Measurements from ENCODE around the gene TEN1.

Gene TEN1

GRCh38 chr17:76007131-76007849 lies 28.2 kb downstream of the TEN1 start:
- no peak for DNase-seq (ENCODE audit: low spot score)

- DNase-seq (ENCODE audit: low spot score), result no peak
These were observed 28.8 kb downstream of the TEN1 start for GRCh38 chr17:76007850-76008165.

GRCh38 chr17:76008208-76008607 lies 29.2 kb downstream of the TEN1 start:
- no peak for DNase-seq (ENCODE audit: low spot score)

GRCh38 chr17:76008630-76009425 lies 29.8 kb downstream of the TEN1 start:
- DNase-seq (ENCODE audit: low spot score), result no peak

- DNase-seq (ENCODE audit: low spot score), result no peak
These were observed 30.4 kb downstream of the TEN1 start for GRCh38 chr17:76009447-76009846.

- DNase-seq (ENCODE audit: low spot score), result no peak
These were observed 31.1 kb downstream of the TEN1 start for GRCh38 chr17:76009969-76010661.

DNA sequence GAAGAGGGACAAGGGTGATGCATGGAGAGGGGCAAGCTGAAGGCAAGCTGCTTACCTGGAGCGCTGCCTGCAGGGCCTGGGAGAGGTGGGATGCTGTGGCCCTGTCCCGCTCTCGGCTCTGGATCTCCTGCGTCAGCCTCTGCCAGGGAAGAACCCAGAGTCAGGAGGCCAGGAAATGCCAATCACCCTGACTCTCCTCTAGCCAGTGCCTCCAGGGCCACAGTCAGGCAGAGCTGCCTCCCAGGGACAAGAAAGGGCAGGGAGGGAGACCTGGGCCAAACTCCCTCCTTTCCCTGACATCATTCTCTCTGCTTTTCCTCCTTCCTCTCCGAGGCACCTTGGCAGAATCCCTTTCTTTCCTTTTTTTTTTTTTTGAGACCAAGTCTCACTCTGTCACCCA lies 32.9 kb downstream of the TEN1 start:
- DNase-seq (ENCODE audit: low spot score), result no peak

DNA sequence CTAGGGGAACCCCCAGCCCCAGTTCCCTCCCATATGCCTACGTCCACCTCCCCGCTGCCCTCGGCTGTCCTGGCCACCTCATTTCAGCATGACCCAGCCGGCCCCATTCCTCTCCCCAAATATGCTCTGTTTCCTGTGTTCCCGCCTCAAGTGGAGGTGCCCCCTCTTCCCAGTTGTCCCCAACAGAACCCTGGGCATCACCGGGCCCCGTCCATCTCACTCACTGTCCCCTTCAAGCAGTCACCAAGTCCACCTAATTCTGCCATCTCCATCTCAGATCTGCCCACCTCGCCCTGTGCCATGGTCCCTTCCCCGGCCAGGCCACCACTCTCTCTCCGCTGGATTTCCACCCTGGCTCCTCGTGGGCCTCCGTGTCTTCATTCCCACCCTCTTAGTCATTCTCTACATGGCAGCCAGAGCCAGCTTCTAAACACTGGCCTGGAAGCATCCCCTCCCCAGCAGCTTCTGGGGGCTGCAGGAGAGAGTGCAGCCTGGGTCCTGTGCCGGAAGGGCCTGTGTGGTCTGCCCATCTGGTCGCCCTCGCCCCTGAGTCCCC lies 34.4 kb downstream of the TEN1 start:
- DNase-seq (ENCODE audit: low spot score), result no peak

- DNase-seq (ENCODE audit: low spot score), result peak; percentile 63
These were observed 35.3 kb downstream of the TEN1 start for GRCh38 chr17:76014100-76014924.

DNA sequence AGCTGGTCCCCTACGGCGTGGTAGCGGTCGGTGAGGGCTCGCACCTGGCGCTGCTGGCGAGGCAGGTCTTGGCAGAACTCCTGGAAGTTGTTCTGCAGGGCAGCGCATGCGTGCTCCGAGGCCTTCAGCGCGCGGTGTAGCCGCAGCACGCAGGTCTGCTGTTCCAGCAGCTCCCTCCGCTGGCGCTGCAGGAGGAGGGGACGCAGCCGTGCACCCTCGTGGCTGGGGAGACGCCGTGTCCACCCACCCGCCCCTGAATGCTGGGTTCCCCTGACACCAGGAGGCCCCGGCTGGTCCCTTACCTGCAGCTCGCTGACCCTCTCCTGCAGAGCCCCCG lies 35.9 kb downstream of the TEN1 start:
- DNase-seq (ENCODE audit: low spot score), result no peak

- no peak for DNase-seq (ENCODE audit: low spot score)
These were observed 38.7 kb downstream of the TEN1 start for GRCh38 chr17:76017481-76018339.

DNA sequence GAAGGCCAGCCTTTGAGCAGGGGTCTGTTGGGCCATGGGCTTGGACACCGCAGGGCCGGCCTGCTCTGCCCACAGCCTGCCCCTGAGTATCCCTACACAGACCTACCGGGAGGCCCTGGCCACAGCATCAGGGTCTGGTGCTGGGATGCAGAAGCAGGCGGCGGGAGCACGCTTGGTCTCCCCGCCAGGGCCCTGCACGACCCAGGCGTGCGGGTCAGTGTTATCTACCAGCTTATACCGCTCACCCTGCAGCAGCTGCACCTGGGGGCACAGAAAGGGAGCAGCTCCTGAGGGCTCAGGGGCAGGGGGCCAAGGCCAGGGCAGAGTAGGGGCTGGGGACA lies 39.3 kb downstream of the TEN1 start:
- no peak for DNase-seq (ENCODE audit: low spot score)

DNA sequence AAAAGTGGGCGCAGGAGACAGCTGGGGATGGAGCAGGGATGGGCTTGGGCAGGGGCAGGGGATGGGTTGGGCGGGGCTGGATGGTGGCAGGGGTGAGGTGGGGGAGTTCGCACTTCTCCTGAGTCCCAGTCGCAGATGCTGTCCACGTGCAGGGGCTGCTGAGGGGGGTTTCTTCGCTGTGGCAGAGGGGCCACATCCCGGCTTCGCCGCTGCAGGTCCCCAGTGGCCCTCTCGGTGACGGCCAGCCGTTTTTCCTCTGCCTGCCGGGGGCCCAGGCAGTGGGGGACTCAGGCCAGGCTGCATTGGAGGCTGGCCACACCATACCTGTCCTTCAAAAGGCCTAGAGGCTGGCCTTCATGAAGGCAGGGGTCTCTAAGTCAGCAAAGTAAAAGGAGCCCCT lies 39.8 kb downstream of the TEN1 start:
- no peak for DNase-seq (ENCODE audit: low spot score)

DNA sequence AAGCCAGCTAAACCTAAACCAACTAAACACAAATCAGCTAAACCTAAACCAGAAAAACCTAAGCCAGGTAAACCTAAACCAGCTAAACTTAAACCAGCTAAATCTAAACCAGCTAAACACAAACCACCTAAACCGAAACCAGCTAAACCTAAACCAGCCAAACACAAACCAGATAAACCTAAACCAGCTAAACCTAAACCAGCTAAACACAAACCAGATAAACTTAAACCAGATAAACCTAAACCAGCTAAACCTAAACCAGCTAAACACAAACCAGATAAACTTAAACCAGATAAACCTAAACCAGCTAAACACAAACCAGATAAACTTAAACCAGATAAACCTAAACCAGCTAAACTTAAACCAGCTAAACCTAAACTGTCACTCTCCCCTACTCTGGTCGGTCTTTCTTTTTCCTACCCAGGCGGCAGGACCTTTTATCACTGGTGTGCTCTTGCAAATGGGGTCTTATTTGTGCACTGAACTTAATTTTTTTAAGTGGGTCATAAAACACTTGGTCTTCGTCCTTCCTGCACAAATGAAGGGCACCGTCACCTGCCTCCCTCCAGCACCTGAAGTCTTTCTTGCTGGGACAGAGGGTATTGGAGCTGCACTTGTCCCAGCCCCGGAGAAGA lies 40.9 kb downstream of the TEN1 start:
- DNase-seq (ENCODE audit: low spot score), result no peak

DNA sequence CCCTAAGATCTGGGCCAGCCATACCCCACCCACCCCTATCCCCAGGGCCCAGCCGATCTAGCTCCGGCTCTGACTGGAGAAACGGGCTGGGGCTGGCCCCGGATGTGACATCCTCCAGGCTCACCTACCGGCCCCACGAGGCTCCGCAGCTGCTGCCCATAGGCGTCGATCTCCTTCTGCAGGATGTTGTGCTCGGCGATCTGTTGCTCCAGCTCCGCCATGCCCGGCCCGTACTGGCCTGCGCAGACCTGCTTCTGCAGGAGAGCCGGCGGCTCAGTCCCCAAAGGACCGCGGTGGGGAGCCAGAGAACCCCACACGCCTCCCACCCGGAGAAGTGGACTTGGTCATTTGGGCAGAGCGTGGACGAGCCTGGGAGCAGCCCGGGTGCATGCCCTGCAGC lies 43.2 kb downstream of the TEN1 start:
- no peak for DNase-seq (ENCODE audit: low spot score)

DNA sequence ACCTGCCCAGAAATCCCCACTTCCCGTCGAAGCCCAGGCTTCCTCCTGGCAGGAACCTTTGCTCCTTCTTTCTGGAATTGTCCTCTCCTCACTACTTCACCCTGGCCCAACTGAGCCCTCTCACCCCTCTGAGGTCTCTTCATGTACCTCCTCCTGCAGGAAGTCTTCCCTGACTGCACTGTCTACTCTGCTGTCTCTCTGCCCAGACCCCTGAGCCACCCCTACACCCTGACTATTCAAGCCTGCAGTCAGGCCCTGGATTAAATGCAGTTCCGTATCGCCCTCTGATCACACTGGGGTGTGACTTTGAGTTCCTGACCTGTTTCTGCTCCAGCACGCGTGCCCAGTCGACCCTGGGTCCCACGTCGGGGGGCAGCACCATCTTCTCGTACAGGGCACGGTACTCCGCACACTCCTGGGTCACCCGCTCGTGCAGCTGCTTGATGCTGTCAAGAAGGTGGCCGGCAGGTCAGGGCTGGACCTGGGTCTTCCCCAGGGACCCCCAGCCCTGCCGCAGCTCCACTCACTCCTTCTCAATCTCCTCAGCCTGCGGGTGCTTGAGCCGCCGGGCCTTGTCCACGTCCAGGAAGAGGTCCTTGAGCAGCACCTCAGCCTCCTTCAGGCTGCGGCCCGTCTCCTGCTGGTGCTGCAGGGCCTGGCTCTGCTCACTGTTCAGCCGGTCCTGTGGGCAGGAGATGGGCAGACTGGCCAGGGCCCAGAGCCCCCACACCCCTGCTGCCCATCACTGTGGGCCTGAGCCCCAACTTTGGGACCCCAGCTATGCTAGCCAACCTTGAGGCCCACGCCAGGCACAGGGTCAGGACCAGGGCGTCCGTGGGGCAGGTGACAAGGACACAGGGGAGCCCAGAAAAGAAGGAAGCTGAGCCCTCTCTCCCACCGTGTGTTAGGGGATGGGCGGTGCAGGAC lies 44.2 kb downstream of the TEN1 start:
- DNase-seq (ENCODE audit: low spot score), result no peak

GRCh38 chr17:76023900-76024237 lies 44.8 kb downstream of the TEN1 start:
- no peak for DNase-seq (ENCODE audit: low spot score)

GRCh38 chr17:76024353-76024752 lies 45.3 kb downstream of the TEN1 start:
- no peak for DNase-seq (ENCODE audit: low spot score)

DNA sequence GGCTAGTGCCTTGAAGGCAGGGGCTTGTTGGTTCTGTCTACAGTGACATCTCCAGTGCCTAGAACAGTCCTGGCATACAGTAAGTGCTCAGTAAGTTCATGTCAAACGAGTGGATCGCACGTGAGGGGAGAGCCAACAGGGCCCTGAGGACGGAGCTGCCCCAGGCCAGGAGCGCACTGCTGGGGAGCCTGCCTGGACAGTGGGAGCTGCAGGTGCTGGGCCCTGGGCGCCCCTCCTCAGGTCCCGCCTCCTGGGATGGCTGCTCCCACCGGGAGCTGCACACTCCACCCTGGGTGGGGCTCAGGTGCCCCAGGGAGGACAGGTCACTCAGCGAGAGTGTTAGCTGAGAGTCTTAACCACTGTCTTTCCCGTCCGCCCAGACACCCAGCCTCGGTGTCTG lies 46.3 kb downstream of the TEN1 start:
- DNase-seq (ENCODE audit: low spot score), result no peak

GRCh38 chr17:76026714-76027158 lies 47.7 kb downstream of the TEN1 start:
- DNase-seq (ENCODE audit: low spot score), result no peak

All from SW480 (cell line).